Measurements from ENCODE around the gene SPEM2. TPM values are rescaled to one million over a fixed set of nuclear protein-coding genes. Genes with fewer than 3 reads are reported as not detected.

The SPEM2 gene
- total RNA-seq, 1 donor from 2014 or later, result not detected

DNA sequence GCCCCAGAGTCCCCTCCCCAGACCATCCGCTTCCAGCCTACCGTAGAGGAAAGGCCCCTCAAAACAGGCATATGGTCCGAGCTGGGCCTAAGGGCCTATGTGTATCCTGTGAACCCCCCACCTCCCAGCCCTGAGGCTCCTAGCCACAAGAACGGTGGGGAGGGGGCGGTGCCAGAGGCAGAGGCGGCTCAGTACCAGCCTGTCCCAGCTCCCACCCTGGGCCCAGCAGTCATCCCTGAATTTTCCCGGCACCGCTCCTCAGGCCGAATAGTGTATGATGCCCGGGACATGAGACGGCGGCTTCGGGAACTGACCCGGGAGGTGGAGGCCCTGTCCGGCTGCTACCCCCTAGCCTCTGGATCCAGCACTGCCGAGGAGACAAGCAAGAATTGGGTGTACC lies 4.2 kb upstream of the SPEM2 start:
- DNase-seq (ENCODE audit: low spot score), result no peak

DNA sequence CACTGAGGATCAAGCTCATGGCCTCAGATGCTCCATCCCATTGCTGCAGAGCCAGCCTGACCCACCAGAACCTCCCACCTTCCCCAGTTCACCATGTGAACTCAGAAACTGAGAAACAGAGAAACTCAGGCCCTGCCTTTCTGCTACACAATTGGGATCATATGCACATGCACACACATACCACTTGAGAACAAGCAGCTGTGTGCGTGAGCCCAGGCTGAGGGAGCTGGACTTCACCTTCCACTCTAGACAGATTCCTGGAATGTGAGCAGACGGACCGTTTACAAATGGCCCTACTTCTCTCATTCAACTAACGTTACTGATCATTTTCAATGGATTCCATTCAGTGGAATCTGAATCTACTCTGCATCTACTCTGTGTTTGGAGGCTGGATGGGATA lies 1.7 kb upstream of the SPEM2 start:
- DNase-seq (ENCODE audit: low spot score), result no peak

DNA sequence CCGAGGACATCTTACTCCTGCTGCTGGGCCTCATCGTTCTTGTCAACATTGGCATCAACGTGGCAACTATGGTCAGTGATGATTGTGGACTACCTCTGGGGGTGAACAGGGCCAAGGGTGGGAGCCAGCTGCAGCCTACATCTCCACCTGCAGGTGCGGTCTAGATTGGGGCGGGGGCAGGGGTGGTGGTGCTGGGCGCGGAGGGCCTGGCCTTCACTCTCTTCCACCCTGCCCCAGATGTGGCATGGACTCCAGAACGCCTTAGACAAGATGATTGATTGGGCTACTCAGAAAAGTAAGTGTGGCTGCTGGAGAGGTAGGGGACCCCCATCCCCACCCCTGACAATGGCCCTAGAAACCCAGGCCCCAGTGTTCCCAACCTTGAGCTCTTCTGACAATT lies 340 bp downstream of the SPEM2 start:
- DNase-seq (ENCODE audit: low spot score), result no peak

DNA sequence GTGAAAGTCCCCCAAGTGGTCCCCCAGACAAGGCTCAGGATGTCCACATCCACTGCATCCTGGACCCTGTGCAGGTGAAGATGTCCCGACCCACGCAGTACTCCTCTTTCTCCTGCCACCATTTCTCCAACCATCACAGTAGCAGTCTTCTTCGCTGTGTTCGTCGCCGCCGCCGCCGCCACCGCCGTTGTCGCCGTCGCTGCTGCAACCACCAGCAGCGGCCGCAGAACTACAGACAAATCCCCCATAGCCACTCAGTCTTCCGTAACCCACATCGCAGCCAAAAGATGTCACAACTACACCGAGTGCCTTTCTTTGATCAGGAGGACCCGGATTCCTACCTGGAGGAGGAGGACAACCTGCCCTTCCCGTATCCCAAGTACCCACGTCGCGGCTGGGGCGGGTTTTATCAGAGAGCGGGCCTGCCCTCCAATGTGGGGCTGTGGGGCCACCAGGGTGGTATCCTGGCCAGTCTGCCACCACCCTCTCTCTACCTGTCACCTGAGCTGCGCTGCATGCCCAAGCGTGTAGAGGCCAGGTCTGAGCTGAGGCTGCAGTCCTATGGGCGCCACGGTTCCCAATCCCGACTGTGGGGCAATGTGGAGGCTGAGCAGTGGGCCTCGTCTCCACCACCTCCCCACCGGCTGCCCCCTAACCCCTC lies 917 bp downstream of the SPEM2 start:
- DNase-seq (ENCODE audit: low spot score), result no peak

DNA sequence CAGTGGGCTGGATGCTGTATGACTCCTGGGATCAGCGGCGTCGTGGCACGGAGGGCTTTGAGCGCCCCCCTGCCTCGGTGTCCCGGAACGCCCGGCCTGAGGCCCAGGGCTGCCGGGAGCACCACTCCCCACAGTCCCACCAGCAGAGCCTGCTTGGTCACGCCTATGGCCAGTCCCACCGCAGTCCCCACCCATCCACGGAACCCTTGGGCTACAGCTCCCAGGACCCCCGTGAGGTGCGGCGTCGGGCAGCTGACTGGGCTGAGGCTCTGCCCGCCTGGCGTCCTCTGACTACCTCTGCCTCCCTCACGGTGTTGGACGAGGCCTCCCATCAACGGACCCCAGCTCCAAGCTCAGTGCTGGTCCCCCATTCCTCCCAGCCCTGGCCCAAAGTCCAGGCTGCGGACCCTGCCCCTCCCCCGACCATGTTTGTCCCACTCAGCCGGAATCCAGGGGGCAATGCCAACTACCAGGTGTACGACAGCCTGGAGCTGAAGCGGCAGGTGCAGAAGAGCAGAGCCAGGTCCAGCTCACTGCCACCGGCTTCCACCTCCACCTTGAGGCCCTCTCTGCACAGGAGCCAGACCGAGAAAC lies 1.6 kb downstream of the SPEM2 start:
- DNase-seq (ENCODE audit: low spot score), result no peak

DNA sequence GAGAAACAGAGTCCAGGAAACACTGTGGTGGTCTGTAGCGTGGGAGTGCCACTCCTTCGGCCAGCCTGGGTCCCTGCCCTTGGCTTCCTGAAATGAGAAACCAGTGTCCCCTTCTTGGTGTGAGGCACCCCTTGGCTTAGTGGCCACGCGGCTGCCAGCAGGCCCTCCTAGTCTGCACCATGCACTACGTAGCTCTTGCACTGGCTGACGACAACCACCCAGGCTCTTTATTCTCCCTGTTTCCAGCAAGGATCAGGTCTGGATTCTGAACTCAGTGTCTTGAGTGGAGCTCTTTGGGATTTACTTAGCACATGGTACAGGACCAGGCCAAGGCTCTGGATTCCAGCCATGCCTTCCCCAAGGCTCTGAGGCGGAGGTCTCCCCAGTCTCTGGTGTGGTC lies 2.1 kb downstream of the SPEM2 start:
- no peak for DNase-seq (ENCODE audit: low spot score)

DNA sequence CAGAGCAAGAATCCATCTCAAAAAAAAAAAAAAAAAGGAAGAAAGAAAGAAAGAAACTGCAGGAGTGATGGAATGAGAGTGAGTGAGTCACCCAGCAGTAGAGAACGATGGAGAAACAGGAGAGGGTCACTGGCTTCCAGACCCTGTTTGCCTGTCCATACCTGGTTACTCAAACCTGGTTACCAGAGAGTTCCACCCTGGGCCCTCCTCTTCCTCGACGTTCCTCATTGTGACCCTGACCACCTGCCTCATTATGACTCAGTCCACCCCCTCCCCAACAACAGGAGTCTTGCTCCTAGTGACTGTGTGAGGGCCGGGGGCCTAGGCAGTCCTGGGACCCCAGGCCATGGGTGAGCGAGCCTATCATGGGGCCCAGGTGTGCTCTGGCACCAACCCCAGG lies 3.1 kb downstream of the SPEM2 start, which contains the start of gene SPEM3:
Gene SPEM3 (plus strand): TSS at position 301 of the 400 bp plus-strand sequence. CDS start 46 bp downstream, at position 347.
- DNase-seq (ENCODE audit: low spot score), result no peak

DNA sequence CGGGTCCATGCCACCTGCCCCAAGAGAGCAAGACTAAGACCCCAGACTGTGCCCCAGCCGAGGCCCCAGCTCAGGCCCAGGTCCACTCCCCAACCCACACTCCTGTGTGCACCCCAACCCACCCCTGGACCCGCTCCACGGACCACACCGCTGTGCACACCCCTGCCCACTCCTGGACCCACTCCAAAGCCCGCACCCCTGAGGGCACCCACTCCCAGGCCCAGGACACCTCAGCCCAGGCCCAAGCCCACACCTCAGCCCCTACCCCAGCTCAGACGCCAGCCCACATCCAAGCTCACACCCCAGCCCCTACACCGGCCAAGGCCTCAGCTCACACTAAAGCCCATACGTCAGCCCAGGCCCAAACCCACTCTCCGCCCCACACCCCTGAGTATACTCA lies 4.3 kb downstream of the SPEM2 start:
- no peak for DNase-seq (ENCODE audit: low spot score)

DNA sequence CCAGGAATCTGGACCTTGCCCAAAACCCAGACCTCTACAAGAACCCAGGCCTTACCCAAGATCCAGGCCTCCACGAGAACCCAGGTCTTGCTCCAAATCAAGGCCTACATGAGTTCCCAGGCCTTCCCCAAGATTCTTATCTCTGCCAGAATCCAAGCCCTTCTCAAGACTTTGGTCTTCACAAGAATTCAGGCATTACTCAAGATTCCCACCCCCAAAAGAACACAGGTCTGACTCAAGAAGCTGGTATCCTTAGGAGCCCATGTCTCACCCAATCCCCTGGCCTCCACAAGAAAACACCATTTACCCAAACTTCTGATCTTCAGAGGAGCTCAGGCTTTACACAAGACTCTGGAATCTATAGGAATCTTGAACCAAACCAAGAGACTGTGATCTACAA lies 5.8 kb downstream of the SPEM2 start:
- DNase-seq (ENCODE audit: low spot score), result no peak

DNA sequence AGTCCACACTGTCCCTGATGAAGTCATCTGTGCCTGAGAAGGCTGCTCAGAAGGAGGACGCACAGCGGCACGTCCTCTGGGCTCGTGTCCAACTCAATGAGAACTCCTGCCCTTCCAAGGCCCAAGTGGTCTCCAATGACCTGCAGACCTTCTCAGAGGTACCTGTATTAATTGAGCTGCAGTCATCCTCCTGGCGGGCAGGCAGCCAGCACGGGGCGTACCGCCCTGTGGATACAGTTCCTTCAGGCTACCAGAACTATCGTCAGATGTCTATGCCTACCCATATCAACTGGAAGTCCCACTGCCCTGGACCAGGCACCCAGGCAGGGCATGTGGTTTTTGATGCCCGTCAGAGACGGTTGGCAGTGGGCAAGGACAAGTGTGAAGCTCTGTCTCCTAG lies 6.9 kb downstream of the SPEM2 start:
- no peak for DNase-seq (ENCODE audit: low spot score)

DNA sequence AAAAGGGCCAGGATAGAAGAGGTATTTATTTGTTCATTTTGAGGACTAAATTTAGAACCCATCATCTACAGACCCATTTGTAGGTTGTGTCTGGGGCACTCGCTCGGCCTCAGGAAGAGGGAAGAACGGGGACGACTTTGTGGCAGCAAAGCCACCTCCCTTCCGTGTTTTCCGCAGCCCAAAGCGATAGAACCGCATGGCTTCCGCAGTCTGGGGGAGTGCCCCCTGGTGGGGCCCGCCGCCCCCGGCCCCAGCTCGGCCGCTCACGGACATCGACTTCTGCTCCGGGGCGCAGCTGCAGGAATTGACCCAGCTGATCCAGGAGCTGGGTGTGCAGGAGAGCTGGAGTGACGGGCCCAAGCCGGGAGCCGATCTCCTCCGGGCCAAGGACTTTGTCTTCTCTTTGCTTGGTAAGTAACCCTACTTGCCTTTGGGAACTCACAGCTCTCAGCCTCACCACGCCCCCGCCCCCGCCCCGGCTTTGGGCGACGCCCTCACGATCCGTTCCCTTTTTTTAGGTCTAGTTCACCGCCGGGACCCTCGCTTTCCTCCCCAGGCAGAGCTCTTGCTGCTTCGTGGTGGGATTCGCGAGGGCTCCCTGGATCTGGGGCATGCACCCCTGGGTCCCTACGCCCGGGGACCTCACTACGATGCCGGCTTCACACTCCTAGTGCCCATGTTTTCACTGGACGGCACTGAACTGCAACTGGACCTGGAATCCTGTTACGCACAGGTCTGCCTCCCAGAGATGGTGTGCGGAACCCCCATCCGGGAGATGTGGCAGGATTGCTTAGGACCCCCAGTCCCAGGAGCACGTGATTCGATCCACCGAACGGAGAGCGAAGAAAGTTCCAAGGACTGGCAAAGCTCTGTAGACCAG lies 10.5 kb downstream of the SPEM2 start:
- peak; percentile 29 for DNase-seq (ENCODE audit: low spot score)

DNA sequence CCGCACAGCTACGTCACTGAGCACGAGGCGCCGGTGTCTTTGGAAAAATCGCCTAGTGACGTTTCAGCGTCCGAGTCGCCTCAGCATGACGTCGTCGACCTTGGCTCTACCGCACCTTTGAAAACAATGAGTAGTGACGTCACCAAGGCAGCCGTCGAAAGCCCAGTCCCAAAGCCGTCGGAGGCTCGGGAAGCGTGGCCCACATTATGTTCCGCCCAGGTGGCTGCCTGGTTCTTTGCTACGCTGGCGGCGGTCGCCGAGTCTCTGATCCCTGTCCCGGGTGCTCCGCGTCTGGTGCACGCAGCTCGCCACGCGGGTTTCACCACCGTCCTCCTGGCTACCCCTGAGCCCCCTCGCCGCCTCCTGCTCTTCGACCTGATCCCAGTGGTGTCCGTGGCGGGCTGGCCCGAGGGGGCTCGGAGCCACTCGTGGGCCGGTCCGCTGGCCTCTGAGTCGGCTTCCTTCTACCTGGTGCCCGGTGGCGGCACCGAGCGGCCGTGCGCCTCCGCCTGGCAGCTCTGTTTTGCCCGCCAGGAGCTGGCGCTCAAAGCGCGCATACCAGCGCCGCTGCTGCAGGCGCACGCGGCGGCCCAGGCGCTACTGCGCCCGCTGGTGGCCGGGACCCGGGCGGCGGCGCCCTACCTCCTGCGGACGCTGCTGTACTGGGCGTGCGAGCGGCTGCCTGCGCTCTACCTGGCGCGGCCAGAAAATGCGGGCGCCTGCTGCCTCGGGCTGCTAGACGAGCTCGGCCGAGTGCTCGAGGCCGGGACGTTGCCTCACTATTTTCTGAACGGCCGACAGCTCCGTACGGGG lies 11.3 kb downstream of the SPEM2 start:
- DNase-seq (ENCODE audit: low spot score), result peak; percentile 82

DNA sequence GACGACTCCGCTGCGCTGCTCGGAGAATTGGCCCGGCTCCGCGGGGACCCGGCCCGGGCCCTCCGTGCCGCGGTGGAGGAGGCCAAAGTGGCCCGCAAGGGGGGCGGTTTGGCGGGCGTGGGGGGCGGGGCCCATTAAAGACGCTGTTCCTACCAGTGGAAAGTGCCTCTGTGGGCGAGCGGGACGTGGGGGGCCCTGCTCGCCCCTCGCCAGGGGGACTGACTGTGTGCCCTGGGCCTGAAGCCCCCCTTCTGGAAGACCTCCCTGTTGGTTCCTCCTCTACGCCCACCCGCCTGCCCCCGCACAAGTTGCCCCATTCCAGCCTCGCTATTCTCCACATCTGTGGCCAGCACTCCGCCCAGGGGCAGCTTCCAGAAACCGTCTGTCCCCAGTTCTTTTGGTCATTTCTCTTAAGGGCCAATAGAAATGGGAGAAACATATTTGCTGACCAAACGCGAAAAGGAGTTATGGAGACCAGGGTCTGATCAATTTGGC lies 12.0 kb downstream of the SPEM2 start:
- DNase-seq (ENCODE audit: low spot score), result no peak

DNA sequence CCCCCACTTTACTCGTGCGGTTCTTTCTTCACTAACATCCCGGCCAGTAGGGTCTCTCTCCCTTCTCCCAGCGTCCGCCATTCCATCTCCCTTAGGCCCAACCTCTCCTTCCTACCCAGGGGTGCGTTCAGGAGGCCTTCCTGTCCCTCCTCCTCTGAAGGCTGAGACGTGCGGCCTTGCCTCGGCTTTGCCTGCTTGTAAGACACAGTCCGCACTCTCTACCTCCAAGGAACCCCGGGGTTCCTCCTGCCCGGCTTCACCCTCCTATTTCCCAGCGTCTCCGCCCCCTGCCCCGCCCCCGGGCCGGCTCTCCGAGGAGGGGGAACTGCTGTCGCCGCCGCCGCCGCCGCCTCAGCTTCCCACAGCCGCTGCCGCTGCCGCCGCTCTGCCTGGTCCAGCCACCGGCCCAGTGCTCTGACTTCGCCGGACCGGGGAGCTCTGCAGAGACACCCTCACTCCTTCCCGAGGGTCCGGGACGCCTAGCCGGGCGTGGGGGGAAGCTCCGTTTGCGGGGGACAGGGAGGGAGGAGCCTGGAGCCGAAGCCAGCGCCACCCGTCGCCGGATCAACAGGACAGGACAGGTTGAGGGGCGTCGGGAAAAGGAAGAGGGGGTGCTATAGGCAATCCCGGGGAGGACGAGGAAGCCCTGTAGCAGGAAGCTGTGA lies 12.7 kb downstream of the SPEM2 start:
- peak; percentile 53 for DNase-seq (ENCODE audit: low spot score)

DNA sequence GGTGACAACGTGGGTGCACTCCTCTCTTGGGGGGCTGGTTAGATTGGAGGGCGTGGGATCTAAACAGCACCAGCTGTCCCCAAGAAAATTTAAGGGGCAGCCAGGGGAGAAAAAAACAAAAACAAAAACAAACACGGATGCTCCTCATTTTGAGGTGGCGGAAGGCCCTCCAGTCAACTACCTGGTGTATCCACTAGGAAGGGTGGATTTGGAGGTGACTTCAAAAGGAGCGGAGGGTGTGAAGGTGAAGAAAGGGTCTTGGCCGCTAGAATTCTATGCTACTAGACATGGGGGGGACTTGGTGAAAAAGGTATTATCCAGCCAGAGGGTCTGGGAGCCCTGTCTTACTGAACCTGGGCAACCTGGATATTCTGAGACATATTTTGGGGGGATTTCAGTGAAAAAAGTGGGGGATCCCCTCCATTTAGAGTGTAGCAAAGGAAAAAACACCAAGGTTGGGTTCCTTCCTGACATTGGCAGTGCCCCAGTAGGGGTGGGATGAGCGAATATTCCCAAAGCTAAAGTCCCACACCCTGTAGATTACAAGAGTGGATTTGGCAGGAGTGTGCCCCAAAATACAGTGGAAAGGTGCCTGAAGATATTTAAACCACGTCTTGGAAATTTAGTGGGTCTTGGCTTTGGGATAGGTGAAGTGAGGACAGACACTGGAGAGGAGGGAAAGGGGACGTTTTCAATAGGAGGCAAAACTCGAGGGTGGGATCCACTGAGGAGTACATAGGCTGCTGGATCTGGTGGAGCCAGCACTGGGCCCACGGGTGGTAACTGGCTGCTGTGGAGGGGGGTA lies 13.4 kb downstream of the SPEM2 start:
- no peak for DNase-seq (ENCODE audit: low spot score)

DNA sequence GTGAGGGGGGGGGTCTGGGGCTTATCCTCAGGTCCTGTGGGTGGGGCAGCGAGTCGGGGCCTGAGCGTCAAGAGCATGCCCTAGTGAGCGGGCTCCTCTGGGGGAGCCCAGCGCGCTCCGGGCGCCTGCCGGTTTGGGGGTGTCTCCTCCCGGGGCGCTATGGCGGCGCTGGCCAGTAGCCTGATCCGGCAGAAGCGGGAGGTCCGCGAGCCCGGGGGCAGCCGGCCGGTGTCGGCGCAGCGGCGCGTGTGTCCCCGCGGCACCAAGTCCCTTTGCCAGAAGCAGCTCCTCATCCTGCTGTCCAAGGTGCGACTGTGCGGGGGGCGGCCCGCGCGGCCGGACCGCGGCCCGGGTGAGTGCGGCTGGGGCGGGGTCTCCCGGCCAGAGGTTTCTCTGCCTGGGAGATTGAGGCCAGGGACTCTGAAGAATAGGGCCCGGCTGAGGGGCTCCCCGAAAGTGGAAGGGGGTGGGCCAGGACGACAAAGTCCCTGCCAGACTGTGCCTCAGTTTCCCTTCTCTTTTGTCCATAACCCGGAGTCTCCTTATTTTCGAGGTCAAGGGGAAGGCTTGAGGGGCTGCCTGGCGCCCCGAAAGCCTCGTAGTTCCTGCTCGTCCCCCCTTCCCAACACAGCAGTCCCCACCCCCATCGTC lies 14.2 kb downstream of the SPEM2 start, which contains the start of gene FGF11:
Gene FGF11 (plus strand): TSS at position 51 of the 651 bp plus-strand sequence. CDS start 109 bp downstream, at position 160.
- no peak for DNase-seq (ENCODE audit: low spot score)

DNA sequence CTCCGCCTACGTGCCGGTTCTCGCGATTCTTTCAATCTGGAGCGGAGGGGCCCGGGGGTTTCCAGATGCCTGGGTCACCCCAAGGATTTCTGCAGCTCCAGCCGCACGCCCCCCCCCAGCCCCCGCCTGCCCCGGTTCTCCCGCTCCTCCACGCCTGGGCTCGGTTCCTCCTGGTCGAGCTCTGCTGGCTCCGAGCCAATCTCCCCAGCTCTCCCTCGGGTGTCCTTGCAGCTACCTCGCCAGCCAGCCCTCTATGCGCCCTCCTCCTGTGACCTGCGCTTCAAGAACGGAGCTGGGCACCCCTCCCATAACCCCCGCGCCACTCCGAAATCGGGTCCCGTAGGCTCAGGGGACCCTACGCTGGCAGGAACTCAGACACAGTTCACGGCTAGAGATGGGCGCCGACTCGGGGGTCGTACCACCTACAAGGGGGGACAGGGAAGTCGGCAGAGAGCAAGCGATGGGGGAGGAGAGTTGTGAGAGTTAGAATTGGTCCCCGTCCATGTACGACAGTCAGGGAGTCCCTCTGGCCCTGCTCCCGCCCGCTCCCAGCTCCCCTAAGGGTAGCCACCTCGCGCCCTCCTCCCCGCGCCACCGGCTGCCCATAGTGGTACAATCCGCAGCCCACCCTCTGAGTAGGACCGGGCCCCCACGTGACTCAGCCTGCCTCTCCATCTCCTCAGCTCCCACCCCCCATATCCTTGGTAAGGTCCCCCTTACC lies 14.9 kb downstream of the SPEM2 start:
- peak; percentile 39 for DNase-seq (ENCODE audit: low spot score)

DNA sequence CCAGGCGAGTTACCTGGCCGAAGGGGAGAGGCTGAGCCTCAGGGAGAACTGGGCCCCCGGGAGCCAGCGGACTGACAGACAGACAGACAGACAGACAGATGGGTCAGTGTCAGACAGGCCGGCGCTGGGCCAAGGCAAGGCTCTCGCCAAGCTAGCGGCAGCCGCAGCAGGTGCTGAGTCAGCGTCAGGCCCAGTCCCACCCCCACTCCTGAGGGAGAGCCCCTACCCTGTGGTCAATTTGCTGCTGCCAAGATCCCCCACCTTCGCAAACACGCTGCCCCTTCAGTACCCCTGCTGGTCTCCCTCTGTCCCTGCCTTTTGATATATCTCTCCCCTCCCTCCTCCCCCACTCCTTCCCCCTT lies 15.4 kb downstream of the SPEM2 start:
- no peak for DNase-seq (ENCODE audit: low spot score)

DNA sequence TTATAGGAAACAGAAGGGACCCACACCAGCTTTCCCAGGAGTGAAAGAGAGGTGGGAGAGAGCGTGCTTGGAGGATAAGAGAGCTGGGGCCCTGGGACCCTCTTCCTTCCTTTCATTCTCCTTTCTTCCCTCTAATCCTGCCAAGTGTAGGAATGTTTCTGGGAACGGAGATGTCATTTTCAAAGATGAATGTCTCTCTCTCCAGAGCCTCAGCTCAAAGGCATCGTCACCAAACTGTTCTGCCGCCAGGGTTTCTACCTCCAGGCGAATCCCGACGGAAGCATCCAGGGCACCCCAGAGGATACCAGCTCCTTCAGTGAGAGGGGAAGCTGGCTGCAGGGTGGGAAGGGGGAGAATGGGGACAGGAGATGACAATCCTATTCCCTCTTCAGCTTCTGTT lies 15.8 kb downstream of the SPEM2 start:
- DNase-seq (ENCODE audit: low spot score), result no peak
